SH-SY5Y (cell line): Measurements from ENCODE around the gene SIDT2.

Experiments
- GATA2 ChIP-seq: IDR thresholded peaks from 2 replicates; pipeline ENCODE4 v1.6.1; 2011; ENCODE audit warnings: mild to moderate bottlenecking, low read depth, low read length
- GATA3 ChIP-seq: IDR thresholded peaks from 2 replicates; pipeline ENCODE4 v1.6.1; 2011; ENCODE audit warnings: low read depth, mild to moderate bottlenecking, low read length, moderate library complexity

- TF ChIP-seq GATA2 = no peak
- TF ChIP-seq GATA3 = no peak
These were observed at the start of gene SIDT2 for GRCh38 chr11:117178210-117179034.
